ENCODE data around the gene TTYH3.

- TF ChIP-seq CTCF (IDR thresholded peaks at IDR 0.05) (no peak), POLR2A (IDR thresholded peaks at IDR 0.05) (no peak)
Observed at GRCh38 chr7:2627258-2628129, 4.3 kb upstream of the TTYH3 start.
